Mucosa of rectum (tissue), 2 donors: ENCODE data around the gene ARL6IP1.

Experiments
- H3K27ac ChIP-seq, 2 donors: one replicate each; pipeline ENCODE4 v1.7.0; 2013; ENCODE audit warnings: inconsistent platforms in 2 of 2, low read depth in 2 of 2, low read length in 2 of 2
- H3K27me3 ChIP-seq, 2 donors: one replicate each; pipeline ENCODE4 v1.7.0; 2013; ENCODE audit warnings: low read length in 2 of 2; ENCODE audit not compliant: control insufficient read depth in 2 of 2, insufficient read depth in 2 of 2
- H3K36me3 ChIP-seq, 2 donors: one replicate each; pipeline ENCODE4 v1.7.0; 2013; ENCODE audit warnings: low read length in 2 of 2; ENCODE audit not compliant: control insufficient read depth in 2 of 2, insufficient read depth in 2 of 2
- H3K4me1 ChIP-seq, 2 donors: one replicate each; pipeline ENCODE4 v1.7.0; 2013; ENCODE audit warnings: low read length in 2 of 2, mild to moderate bottlenecking in 1 of 2; ENCODE audit not compliant: control insufficient read depth in 2 of 2, insufficient read depth in 2 of 2
- H3K4me3 ChIP-seq, 2 donors: one replicate each; pipeline ENCODE4 v1.7.0; 2013; ENCODE audit warnings: low read length in 2 of 2
- H3K9ac ChIP-seq, 2 donors: one replicate each; pipeline ENCODE4 v1.7.0; 2013; ENCODE audit warnings: low read length in 2 of 2, low read depth in 1 of 2, mild to moderate bottlenecking in 1 of 2
- H3K9me3 ChIP-seq, 2 donors: one replicate each; pipeline ENCODE4 v1.7.0; 2013; ENCODE audit warnings: low read length in 2 of 2; ENCODE audit not compliant: control insufficient read depth in 2 of 2
- donor health status: healthy.
- donor health status: Normal muscosa, but diverticular disease.

The ARL6IP1 gene

GRCh38 chr16:18832006-18832405 is 30.7 kb upstream of the ARL6IP1 start:
- no peaks in the 10 kb centered on the region for H3K9me3 ChIP-seq
- H3K9ac ChIP-seq, result no peak overlapping the region
- no peak overlapping the region for H3K27ac ChIP-seq
- peaks cover 78 to 84% of the 10 kb centered on the region in 2 donors for H3K36me3 ChIP-seq
- no peak overlapping the region for H3K4me3 ChIP-seq
- H3K27me3 ChIP-seq, result no peaks in the 10 kb centered on the region
- no peaks in the 10 kb centered on the region for H3K4me1 ChIP-seq

GRCh38 chr16:18829251-18829650 is 27.9 kb upstream of the ARL6IP1 start:
- H3K27ac ChIP-seq, result no peak overlapping the region
- no peak overlapping the region for H3K9ac ChIP-seq
- H3K36me3 ChIP-seq, result peaks cover 52 to 61% of the 10 kb centered on the region in 2 donors
- H3K4me1 ChIP-seq, result no peaks in the 10 kb centered on the region
- H3K9me3 ChIP-seq, result no peaks in the 10 kb centered on the region
- no peaks in the 10 kb centered on the region for H3K27me3 ChIP-seq
- no peak overlapping the region for H3K4me3 ChIP-seq

DNA sequence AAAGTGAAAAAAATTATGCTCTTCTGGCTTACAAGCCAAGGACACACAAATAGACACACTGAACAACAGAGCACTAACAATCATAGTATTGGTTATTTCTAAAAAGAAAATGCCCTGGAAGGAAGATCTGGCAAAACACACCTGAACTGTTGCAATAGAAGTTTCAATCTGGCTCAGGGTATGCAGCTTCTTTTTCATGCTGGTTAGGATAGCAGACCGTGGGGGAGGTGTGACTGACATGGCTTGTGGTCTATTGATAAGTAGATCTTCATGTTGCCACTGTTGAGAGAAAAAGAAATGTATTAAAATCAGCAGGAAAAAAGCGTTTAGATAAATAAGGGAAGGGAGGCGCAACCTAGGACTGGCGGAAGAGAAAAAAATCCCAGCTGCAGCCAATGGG is 26.5 kb upstream of the ARL6IP1 start:
- Histone ChIP-seq H3K27ac (no peak overlapping the region), H3K36me3 (peaks cover 41 to 51% of the 10 kb centered on the region in 2 donors), H3K27me3 (no peaks in the 10 kb centered on the region), H3K9me3 (no peaks in the 10 kb centered on the region), H3K4me1 (no peaks in the 10 kb centered on the region), H3K9ac (no peak overlapping the region), H3K4me3 (no peak overlapping the region)

GRCh38 chr16:18816286-18816685 is 14.9 kb upstream of the ARL6IP1 start:
- H3K27ac ChIP-seq, result no peak overlapping the region
- no peak overlapping the region for H3K4me3 ChIP-seq
- peaks cover 49 to 57% of the 10 kb centered on the region in 2 donors for H3K36me3 ChIP-seq
- no peak overlapping the region for H3K9ac ChIP-seq
- no peaks in the 10 kb centered on the region for H3K9me3 ChIP-seq
- H3K27me3 ChIP-seq, result no peaks in the 10 kb centered on the region
- H3K4me1 ChIP-seq, result no peaks in the 10 kb centered on the region

GRCh38 chr16:18811925-18812324 is 10.6 kb upstream of the ARL6IP1 start:
- no peak overlapping the region for H3K9ac ChIP-seq
- no peaks in the 10 kb centered on the region for H3K9me3 ChIP-seq
- H3K4me1 ChIP-seq, result no peaks in the 10 kb centered on the region
- H3K36me3 ChIP-seq, result peaks cover 58 to 64% of the 10 kb centered on the region in 2 donors
- H3K4me3 ChIP-seq, result no peak overlapping the region
- H3K27me3 ChIP-seq, result no peaks in the 10 kb centered on the region
- no peak overlapping the region for H3K27ac ChIP-seq

DNA sequence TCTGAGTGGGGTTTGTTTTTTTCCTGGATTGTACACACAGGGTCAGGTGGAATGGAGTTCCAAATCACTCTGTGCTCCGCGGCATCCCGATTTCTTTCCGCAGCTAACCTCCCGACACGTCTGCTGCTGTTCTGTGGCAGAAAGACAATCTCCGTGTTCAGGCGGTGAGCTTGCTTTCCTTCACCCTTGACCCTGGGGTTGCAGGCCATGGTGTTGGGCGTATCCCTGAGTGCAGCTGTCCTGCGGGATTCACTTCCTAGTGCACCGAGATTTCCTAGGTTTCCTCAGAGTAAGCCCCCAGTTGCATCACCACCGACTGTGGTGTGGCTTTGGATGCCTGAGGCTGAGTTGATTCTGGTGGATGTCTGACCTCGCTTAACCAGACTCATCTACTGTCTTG is 7.8 kb upstream of the ARL6IP1 start:
- Histone ChIP-seq H3K36me3 (peaks cover 44 to 53% of the 10 kb centered on the region in 2 donors), H3K9me3 (no peaks in the 10 kb centered on the region), H3K27ac (no peak overlapping the region), H3K27me3 (no peaks in the 10 kb centered on the region), H3K4me1 (no peaks in the 10 kb centered on the region), H3K9ac (no peak overlapping the region), H3K4me3 (no peak overlapping the region)

DNA sequence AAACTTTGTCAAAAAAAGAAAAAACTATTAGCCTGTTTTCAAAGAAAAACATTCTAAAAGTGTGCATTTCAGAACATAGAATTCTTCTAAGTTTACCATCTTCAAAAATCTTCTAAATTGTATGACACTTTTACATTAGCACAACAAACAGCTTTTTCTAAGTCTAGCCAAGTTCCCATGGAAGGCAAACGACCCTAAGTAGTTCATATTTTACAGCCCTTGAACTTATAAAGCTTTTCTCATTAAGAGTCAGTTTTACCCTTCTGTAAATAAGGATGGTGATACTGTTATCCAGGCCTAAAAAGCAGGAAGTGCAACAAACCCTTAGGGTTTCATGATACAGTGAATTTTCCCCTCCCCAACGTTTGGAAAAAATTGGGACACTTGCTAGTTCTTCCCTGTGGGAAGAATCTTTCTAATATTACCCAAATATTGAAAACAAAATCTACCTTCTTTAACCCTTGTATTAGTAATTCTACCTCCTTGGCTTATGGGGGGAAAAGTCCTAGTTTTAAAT is 4.0 kb upstream of the ARL6IP1 start:
- Histone ChIP-seq H3K9ac (no peak overlapping the region), H3K27me3 (no peaks in the 10 kb centered on the region), H3K36me3 (peaks cover 23 to 34% of the 10 kb centered on the region in 2 donors), H3K27ac (no peak overlapping the region), H3K4me1 (peaks cover 3 to 8% of the 10 kb centered on the region in 2 donors), H3K9me3 (no peaks in the 10 kb centered on the region), H3K4me3 (no peak overlapping the region)

DNA sequence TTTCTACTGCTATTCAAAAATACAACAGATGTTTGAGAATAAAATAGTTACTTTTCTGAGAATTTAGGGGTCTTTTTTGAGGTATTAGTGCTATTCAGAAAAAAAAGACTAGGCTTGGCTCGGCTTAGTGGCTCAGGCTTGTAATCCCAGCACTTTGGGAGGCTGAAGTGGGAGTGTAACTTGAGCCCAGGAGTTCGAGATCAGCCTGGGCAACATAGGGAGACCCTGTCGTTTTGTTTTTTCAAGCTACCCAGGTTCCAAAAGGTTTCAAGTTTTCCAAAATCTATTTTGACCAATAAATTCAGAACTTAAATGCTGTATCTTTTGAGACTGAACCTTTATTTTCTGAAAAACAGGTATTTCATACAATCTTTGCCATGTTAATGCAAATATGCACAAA is 3.2 kb upstream of the ARL6IP1 start:
- Histone ChIP-seq H3K27me3 (no peaks in the 10 kb centered on the region), H3K4me3 (no peak overlapping the region), H3K27ac (no peak overlapping the region), H3K9ac (no peak overlapping the region), H3K36me3 (peaks cover 15 to 27% of the 10 kb centered on the region in 2 donors), H3K4me1 (peaks cover 10 to 14% of the 10 kb centered on the region in 2 donors), H3K9me3 (no peaks in the 10 kb centered on the region)

- Histone ChIP-seq H3K27ac (no peak overlapping the region), H3K4me1 (peaks cover 12 to 14% of the 10 kb centered on the region in 2 donors)
Measured at GRCh38 chr16:18803569-18804462, 2.5 kb upstream of the ARL6IP1 start.

GRCh38 chr16:18802767-18803343 is 1.5 kb upstream of the ARL6IP1 start:
- H3K9me3 ChIP-seq, result no peaks in the 10 kb centered on the region
- no peak overlapping the region for H3K27ac ChIP-seq
- H3K9ac ChIP-seq, result no peak overlapping the region
- no peak overlapping the region for H3K4me3 ChIP-seq
- no peaks in the 10 kb centered on the region for H3K27me3 ChIP-seq
- H3K4me1 ChIP-seq, result peaks cover 12 to 14% of the 10 kb centered on the region in 2 donors
- H3K36me3 ChIP-seq, result peaks cover 5 to 11% of the 10 kb centered on the region in 2 donors

More at GRCh38 chr16:18803569-18804462, 2.5 kb upstream of the ARL6IP1 start:
- Histone ChIP-seq H3K27me3 (no peaks in the 10 kb centered on the region), H3K9me3 (no peaks in the 10 kb centered on the region), H3K9ac (no peak overlapping the region), H3K4me3 (no peak overlapping the region), H3K36me3 (peaks cover 8 to 20% of the 10 kb centered on the region in 2 donors)
